ENCODE data around the gene NKX2-8.
"Not testable (repeated sequence)": the region's sequence is repeated elsewhere in the genome, so short reads cannot be mapped to it uniquely, and the experiment has no call there.

NKX2-8 gene

GRCh38 chr14:36580141-36580855 is 2.1 kb downstream of the NKX2-8 start:
- no peak for DNase-seq (ENCODE audit: low read depth)

GRCh38 chr14:36579573-36580140 is 2.8 kb downstream of the NKX2-8 start:
- no peak for DNase-seq (ENCODE audit: low read depth)

GRCh38 chr14:36579001-36579555 is 3.3 kb downstream of the NKX2-8 start:
- no peak for DNase-seq (ENCODE audit: low read depth)

- no peak for DNase-seq (ENCODE audit: low read depth)
Measured at GRCh38 chr14:36570065-36570464, 12.3 kb downstream of the NKX2-8 start.

- no peak for DNase-seq (ENCODE audit: low read depth)
Measured at GRCh38 chr14:36556811-36557433, 25.5 kb downstream of the NKX2-8 start.

GRCh38 chr14:36555998-36556743 is 26.2 kb downstream of the NKX2-8 start:
- DNase-seq (ENCODE audit: low read depth): no peak

GRCh38 chr14:36553656-36554260 is 28.7 kb downstream of the NKX2-8 start:
- no peak for DNase-seq (ENCODE audit: low read depth)

GRCh38 chr14:36550899-36551298 is 31.5 kb downstream of the NKX2-8 start:
- no peak for DNase-seq (ENCODE audit: low read depth)

- DNase-seq (ENCODE audit: low read depth): not testable (repeated sequence)
Measured at GRCh38 chr14:36544280-36544679, 38.1 kb downstream of the NKX2-8 start.

GRCh38 chr14:36538051-36538450 is 44.4 kb downstream of the NKX2-8 start:
- DNase-seq (ENCODE audit: low read depth): no peak

Data from T follicular helper cell (primary cell).